HPDE6-E6E7 (cell line): ENCODE measurements around the gene NPVF.

ENCODE experiments used
- DNase-seq: peaks from one replicate; pipeline ENCODE4 v3.0.0; 2011; ENCODE audit warnings: missing footprints; ENCODE audit errors: extremely low spot score

NPVF gene

GRCh38 chr7:25228386-25228785, at the start of gene NPVF:
NPVF (minus strand) TSS chr7:25228486; CDS start chr7:25228439, 47 bp downstream.
- DNase-seq = no peak

DNA sequence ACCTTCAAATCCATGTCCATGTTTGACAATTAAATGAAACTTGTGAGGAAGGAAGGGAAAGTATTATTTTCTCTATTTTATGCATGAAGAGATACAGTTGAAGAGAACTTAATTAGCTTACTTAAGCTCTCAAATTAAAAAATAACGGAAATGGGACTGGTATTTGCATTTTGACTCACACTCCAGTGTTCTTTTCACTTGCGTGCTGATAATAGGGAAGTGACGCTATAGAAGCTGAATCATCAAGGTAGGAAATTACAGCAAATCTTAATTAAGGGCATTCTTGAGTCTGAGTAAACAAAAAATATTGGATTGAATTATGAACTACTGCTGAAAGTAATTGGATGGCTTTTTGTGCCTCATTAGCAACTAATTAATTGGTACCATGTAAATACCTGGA, 44.0 kb upstream of the NPVF start:
- DNase-seq = no peak

DNA sequence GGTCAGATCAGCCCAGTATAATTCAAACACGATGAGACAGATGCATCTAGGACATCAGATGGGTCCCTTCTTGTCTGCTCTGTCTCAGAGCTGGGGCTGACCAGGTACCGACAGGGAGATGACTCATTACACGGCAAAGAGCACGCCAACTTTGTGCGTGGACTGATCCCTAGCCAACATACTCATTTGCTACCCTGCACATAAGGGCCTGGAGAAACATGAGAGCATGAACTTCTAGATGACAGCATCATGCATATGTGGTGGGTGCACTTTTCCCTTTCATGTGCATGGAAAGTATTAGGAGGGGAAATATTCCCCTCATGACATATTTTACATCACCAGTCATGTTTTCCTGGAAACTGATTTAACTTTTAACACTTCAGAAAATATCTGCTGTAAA, 35.1 kb upstream of the NPVF start:
- no peak for DNase-seq

DNA sequence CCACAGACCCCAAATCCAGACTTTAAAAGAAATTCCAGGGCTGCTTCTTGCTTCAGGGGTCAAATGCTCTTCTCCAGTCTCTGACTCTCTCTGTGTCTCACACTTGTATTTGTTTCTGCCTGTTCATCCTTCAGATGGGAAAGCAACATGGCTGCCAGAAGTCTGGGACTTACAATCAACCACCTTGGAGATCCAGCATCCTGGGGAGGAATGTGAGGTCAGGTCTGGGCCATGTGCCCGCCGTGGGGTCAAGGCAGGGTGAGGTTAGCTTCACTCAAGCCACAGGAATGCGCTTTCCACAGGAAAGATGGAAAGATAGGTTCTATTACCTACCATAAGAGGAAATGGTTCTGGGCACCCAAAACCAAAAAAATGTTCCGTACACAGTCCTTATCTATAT, 34.3 kb upstream of the NPVF start:
- no peak for DNase-seq

- DNase-seq = no peak
These were observed 33.4 kb upstream of the NPVF start for GRCh38 chr7:25261545-25262140.

DNA sequence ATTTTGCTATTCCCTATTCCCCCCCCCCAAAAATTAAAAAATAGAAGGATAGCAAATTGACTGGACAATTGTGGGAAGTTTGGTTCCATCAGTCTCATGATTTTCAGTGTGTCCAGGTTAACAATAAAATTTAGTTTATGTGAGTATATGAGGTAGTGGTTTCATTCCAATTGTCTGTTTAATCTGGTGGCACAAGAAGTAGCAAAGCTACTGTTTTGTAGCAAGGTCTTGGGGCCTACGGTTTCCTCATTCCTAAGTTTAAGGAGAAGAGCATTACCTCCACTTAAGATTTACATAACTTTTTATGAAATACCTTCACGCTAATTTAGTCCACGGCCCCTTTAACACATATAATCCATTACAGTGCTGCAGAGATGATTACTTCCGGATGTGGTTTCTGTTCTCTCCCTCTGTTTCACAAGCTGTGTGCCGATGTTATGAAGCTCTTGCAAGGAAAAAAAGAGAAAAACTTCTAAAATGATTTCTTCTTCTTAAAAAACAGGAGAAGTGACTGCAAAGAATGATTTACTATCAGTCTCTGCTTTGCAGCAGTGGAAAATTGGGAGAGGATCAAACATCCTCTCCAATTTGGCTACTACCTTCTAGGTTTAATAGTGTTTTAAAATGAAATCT, 32.7 kb upstream of the NPVF start:
- no peak for DNase-seq

DNA sequence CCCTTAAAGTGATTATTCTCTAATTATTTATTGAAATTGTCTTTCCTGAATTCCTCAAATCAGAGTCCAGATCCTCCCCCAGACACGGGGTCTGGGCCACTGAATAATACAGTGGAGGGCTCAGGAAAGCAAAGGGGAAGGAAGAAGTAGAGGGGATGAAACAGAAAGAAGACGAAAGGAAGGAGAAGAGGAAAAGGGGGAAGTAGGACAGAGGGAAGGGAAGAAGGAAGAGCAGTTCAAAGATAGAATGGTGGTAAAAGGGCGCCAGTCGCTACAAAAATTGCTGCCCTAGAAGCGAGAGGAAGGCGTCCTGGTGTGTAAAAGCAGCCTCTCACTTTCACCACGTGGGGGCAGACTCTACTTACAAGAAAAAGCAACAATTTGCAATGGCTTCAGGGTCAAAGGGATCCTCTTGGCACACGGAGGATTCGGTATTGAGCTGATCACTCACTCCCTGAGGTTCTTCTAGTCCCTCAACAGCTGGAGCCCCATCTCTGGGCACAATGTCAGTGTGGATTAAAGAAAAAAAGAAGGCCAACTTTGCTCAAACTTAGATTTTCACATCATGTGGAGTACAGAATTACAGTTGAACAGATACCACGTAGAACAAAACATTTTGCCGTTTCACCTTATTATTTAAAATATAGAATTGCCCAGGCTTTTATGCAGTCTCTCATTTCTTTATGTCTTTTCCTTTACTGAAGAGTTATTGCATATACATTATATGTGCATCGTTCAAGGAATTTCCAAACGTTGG, 31.4 kb upstream of the NPVF start:
- peak; percentile 49 for DNase-seq

- DNase-seq = no peak
These were observed 28.1 kb upstream of the NPVF start for GRCh38 chr7:25256333-25256819.

GRCh38 chr7:25255611-25256332, 27.5 kb upstream of the NPVF start:
- no peak for DNase-seq

DNA sequence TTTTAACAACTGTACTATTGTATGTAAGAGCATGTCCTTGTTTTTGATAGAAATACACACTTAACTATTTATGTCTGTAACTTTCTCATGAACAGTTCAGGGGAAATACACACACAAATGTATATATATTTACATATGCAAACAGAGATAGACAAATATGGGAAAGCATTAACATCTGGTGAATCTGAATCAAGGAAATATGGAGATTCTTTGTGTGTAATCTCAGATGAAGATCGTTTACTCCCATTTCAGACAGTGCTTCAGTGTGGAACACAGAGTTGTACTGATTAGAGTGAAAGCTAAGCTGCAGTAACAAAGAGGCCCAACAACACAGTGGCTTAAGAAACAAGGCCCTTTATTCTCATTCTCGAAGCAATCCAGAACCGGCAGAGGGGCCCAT, 26.3 kb upstream of the NPVF start:
- DNase-seq = no peak

DNA sequence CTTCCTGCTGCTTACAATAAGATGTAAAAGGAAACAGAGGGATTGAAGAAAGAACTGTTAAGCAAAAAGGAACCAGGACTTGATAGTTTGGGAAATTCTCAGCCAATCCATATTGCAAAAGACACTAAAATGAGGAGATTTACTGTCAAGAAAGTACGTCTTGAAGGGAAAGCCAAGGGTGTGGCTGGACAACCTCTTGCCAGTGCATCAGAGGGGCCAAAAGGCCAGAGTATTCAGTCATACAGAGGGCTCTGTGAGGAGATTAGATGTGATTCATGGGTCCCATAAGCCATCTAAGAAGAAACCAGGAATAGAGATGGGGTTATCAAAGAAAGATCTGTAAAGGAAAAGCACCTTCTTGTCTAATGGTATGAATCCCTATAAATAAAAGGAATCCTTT, 25.4 kb upstream of the NPVF start:
- no peak for DNase-seq

GRCh38 chr7:25250386-25250785, 22.1 kb upstream of the NPVF start:
- DNase-seq = no peak

GRCh38 chr7:25249772-25250171, 21.5 kb upstream of the NPVF start:
- DNase-seq = no peak

GRCh38 chr7:25246306-25246705, 18.0 kb upstream of the NPVF start:
- DNase-seq = no peak

- DNase-seq = no peak
These were observed 16.2 kb upstream of the NPVF start for GRCh38 chr7:25244254-25245033.

- DNase-seq = no peak
These were observed 14.4 kb upstream of the NPVF start for GRCh38 chr7:25242678-25243077.

DNA sequence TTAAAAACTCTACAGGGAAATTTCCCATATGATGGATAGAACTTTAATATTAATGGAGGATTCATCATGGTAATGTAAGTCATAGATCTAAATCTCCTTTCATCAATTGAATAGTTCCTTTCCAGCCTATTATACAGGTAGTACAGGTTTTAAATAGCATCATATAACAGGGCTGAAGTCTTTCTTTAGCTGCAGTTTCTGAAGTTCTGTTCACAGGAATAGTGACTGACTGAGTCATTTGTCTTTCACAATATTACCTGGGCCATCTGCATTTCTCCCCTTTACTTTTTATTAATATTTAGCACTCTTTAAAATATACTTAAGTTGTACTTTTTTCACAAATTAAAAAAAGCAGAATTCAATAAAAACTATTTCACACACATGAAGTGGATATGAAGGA, 12.6 kb upstream of the NPVF start:
- no peak for DNase-seq

GRCh38 chr7:25240340-25240739, 12.1 kb upstream of the NPVF start:
- DNase-seq = no peak

DNA sequence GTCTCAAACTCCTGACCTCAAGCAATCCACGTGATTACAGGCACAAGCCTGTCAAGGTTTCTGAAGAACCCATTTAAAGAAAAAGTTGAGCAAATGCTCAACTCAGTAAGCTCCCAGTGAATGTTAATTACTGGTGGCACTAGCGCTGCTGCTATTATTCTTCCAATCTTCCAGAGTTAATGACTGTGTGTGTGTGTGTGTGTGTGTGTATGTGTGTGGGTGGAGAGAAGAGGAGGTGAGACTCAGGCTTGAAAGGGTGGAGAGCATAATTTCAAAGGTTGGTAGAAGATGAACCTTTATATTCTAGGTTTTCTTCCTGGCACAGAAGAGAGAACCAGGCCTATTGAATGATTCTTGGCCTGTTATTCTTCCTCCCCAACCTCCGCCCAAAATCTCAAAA, 11.6 kb upstream of the NPVF start:
- no peak for DNase-seq

DNA sequence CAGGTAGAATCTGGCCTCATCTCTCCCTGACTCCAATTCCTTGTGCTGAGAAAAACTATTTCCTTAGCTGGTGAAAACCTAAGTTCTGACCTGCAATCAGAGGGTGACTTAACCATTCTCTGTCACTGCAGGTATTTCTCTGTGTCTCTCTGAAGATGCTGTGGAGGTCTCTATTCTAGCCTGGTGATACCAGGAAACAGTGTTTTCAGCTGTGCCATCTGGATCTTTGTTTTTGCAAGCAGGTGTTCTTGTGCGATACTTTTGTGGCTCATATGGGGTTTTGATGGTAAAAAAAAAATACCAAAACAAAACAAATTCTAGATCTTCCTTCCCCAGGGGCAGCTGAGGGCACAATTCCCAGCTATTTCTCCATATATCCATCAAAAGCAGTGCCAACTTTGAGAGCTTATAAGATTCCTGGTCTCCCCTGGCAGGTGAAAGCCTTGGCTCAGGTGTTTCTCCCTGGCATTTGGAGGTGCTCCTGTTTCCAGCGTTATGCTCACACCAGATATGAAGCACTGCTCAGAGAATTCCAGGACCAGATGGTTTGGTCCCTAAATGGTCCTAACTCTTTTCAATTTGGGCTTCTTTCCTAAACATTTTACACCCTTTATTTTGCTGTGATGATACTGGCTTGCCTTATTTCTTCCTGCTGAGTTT, 9.9 kb upstream of the NPVF start:
- DNase-seq = no peak

GRCh38 chr7:25235471-25235870, 7.2 kb upstream of the NPVF start:
- no peak for DNase-seq
